SU-DHL-6 (cell line): Measurements from ENCODE around the gene DHTKD1.

ENCODE experiments used
- CTCF ChIP-seq: fragments of 200-600 bp; sonication (generic); IDR thresholded peaks from one replicate; pipeline ENCODE4 v1.5.1; 2017; ENCODE audit warnings: antibody characterized with exemption, mild to moderate bottlenecking, low read length, moderate library complexity; ENCODE audit not compliant: insufficient read depth, poor library complexity, severe bottlenecking
- EZH2phosphoT487 ChIP-seq: fragments of 200-600 bp; sonication (generic), shearing (Covaris generic); conservative IDR thresholded peaks from 2 replicates; pipeline ENCODE4 v1.6.1; 2018; ENCODE audit warnings: mild to moderate bottlenecking, antibody characterized with exemption, low read length, moderate library complexity, mixed read lengths

DNA sequence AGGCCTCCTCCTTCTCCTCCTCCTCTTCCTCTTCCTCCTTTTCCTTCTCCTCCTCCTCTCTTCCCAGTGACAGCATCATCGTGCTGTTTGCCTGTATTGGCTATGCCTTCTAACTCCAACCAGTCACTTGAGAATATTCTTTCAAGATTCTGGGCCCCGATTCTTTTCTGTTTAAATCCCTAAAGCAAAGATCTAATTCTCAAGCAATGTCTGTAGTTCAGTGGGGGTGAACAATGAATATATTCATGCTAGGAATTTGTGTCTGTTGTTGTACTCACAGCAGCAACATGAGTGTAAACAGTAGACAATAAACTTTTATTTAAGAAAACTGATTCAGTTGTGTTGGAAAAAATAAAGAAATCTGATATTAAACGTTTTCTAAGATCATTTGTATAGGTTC lies 96.3 kb downstream of the DHTKD1 start:
- TF ChIP-seq CTCF: no peak
- no peak for TF ChIP-seq EZH2phosphoT487
